ENCODE data around the gene CCDC120.

- TF ChIP-seq CTCF (IDR thresholded peaks at IDR 0.05) (no peak), POLR2A (IDR thresholded peaks at IDR 0.05) (no peak), POLR2AphosphoS5 (IDR thresholded peaks at IDR 0.05) (no peak)
Measured at GRCh38 chrX:49106296-49106695, 47.5 kb downstream of the CCDC120 start.
